Upper lobe of right lung (tissue), 1 donor: ENCODE measurements around the gene DAZAP2. TPM values are rescaled to one million over a fixed set of nuclear protein-coding genes. Genes with fewer than 3 reads are reported as not detected.

Source experiments
- ATAC-seq: fragments of 200-7000 bp; cut with Tn5 transposase; one replicate; pipeline ENCODE4 v1.9.1; 2020; ENCODE audit warnings: mild to moderate bottlenecking, moderate library complexity
- DNase-seq: peaks from one replicate; pipeline ENCODE4 v3.0.0-alpha.2; 2020
- H3K27ac ChIP-seq: fragments of 200-600 bp; one replicate; pipeline ENCODE4 v1.8.0; 2022
- H3K27me3 ChIP-seq: fragments of 200-600 bp; one replicate; pipeline ENCODE4 v1.8.0; 2022; ENCODE audit warnings: mild to moderate bottlenecking
- H3K36me3 ChIP-seq: fragments of 200-600 bp; one replicate; pipeline ENCODE4 v1.8.0; 2022
- H3K4me1 ChIP-seq: fragments of 200-600 bp; one replicate; pipeline ENCODE4 v1.8.0; 2022
- H3K4me3 ChIP-seq: fragments of 200-600 bp; one replicate; pipeline ENCODE4 v1.8.0; 2022; ENCODE audit warnings: mild to moderate bottlenecking
- H3K9me3 ChIP-seq: fragments of 200-600 bp; one replicate; pipeline ENCODE4 v1.8.0; 2022
- intact Hi-C: fragments of 100-400 bp; cut with DNase I; formaldehyde crosslinking; loops from one replicate; pipeline ENCODE4 v1.11.0; 2022
- total RNA-seq: library from RNA; stranded (reverse); fragmentation: NEBNext Ultra II Directional; extraction: Animal tissue kit (Norgen Biotek cat#: 25700); gene quantifications from one replicate; pipeline ENCODE4 v1.2.1, GENCODE V29; 2021
- TF ChIP-seq, protein P1 (sequence below): fragments of 200-600 bp; IDR thresholded peaks from one replicate; pipeline ENCODE4 v1.8.0; 2022; ENCODE audit warnings: antibody characterized with exemption
- donor health status: DM: no; HTN: yes; CAD: no; lungs with severe emphysema.

DAZAP2 gene
- total RNA-seq, 1 donor from 2014 or later, result 244 TPM

DNA sequence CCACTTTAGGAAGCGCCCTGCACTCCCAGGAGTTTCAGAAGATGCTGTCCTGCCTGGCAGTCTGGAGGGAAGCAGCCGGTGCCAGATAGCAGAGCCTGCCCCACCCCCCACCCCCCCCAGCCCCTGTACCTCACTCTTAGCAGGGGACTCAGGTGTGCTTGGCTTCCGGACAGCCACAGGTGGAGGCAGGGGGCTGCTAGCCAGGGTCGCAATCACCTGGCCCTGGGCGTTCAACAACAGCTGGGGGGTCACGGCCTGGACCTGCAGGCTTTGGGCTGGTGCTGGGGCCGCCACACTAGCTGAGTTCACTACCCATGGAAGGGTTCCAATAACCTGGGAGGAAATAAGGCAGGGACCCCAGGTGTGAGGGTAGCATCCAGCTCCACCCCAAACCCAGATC is 42.8 kb upstream of the DAZAP2 start:
- peaks cover 5% of the 10 kb centered on the region for H3K36me3 ChIP-seq
- H3K4me1 ChIP-seq, result no peaks in the 10 kb centered on the region
- intact Hi-C loops, result no loop called here
- no peaks in the 10 kb centered on the region for H3K27me3 ChIP-seq
- TF ChIP-seq, protein P1, sequence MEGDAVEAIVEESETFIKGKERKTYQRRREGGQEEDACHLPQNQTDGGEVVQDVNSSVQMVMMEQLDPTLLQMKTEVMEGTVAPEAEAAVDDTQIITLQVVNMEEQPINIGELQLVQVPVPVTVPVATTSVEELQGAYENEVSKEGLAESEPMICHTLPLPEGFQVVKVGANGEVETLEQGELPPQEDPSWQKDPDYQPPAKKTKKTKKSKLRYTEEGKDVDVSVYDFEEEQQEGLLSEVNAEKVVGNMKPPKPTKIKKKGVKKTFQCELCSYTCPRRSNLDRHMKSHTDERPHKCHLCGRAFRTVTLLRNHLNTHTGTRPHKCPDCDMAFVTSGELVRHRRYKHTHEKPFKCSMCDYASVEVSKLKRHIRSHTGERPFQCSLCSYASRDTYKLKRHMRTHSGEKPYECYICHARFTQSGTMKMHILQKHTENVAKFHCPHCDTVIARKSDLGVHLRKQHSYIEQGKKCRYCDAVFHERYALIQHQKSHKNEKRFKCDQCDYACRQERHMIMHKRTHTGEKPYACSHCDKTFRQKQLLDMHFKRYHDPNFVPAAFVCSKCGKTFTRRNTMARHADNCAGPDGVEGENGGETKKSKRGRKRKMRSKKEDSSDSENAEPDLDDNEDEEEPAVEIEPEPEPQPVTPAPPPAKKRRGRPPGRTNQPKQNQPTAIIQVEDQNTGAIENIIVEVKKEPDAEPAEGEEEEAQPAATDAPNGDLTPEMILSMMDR, result no peak
- H3K9me3 ChIP-seq, result no peaks in the 10 kb centered on the region
- no peak for DNase-seq
- no peak overlapping the region for H3K4me3 ChIP-seq
- no peak overlapping the region for H3K27ac ChIP-seq
- ATAC-seq, result no peak

DNA sequence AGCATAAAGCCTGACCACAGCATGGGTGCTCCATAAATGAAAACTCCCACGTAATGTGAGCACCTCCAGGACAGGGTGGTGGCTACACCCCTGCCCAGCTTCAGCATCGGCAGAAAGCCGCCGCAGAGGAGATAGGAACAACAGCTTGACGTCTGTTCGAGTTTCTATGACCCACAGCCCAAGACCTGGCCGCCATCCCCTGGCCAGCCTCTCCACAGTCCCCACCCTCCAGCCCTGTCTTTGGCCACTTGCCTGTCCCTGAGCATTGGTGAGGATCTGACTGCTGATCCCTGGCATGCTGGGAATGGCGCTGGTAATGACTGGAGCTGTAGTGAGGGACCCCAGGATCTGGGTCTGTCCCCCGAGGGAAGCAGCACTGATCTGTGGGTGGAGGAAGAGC is 42.1 kb upstream of the DAZAP2 start:
- Histone ChIP-seq H3K36me3 (no peaks in the 10 kb centered on the region), H3K27me3 (no peaks in the 10 kb centered on the region), H3K9me3 (no peaks in the 10 kb centered on the region), H3K4me3 (no peak overlapping the region), H3K4me1 (no peaks in the 10 kb centered on the region), H3K27ac (no peak overlapping the region)
- ATAC-seq (no peak), DNase-seq (no peak)
- intact Hi-C loops, result no loop called here
- TF ChIP-seq, protein P1, result no peak

DNA sequence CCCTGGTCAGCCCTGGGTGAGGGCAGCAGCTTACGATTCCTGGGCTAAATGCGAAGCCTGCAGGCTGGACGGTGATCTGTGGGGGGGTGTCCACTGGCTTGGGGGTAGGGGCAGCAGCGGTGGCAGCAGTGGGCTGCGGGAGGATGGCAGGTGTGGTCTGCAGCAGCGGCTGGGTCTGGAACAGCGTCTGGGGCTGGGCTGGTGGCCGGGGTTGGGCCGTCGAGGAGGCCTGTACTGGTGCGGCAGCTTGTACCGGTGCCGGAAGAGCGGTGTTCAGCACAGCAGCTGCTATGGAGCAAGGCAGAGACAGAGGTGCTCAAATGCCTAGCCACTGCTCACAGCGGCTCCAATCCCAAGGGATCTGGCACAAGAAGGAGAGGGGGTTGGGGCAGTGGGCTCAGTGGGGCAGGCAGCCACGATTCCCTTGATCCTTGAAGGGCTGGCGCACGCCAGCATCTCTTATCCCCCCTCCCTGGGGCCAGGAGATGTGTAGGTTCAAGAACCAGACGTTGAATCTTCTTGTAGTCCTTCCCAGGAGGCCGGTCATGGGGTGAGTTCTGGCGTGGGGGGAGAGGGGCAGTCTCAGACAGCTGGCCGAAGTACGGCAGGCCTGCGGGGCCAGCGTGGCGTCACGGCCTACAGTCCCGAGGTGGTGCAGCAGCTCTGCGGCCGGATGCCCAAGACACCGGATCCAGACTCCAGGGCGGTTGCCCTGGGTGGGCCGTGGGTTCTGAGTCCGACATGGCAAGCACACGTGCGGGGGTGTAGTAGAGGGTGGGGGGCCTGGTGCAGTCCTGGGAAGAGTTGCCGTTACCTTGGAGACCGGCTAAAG is 40.7 kb upstream of the DAZAP2 start:
- Histone ChIP-seq H3K4me1 (no peaks in the 10 kb centered on the region), H3K27ac (no peak overlapping the region), H3K27me3 (no peaks in the 10 kb centered on the region), H3K9me3 (no peaks in the 10 kb centered on the region), H3K4me3 (no peak overlapping the region), H3K36me3 (no peaks in the 10 kb centered on the region)
- intact Hi-C loops, result no loop called here
- TF ChIP-seq, protein P1, result no peak
- DNase-seq (no peak), ATAC-seq (no peak)

DNA sequence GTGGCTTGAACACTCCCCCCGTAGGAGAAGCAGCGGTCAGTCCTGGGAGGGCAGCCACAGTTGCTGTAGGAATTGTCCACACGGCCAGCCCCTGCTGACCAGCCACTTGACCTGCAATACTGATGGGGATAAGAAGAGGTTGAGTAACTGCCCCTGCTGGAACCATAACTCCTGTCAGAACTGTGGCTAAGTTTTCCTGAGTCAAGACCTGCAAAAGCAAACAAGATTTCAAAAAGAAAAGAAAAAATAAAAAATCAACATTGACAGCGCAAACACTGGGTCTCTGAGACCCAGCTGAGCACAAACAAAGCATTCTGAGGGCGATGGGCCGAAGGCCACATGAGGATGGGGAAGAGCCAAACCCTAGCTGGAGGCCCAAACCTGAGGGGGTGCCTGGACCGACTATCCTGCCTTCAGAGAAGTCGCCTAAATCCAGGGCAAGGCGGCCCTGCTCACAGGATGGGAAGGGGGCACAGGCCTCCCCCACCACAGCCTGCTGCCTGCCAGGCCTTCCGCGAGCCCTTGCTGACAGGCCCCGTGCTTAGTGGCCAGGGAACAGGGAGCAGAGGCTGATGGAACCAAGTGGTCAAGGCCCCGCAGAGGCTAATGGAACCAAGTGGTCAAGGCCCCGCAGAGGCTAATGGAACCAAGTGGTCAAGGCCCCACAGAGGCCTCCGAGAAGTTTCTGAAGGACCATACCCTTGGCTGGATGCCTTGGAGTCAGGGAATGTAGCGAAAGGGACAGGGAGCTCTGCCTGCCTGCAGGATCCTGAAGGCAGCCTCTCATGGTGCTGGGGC is 39.9 kb upstream of the DAZAP2 start:
- H3K27me3 ChIP-seq, result no peaks in the 10 kb centered on the region
- intact Hi-C loops, result no loop called here
- DNase-seq (no peak), ATAC-seq (peak; percentile 7)
- H3K9me3 ChIP-seq, result no peaks in the 10 kb centered on the region
- no peak overlapping the region for H3K27ac ChIP-seq
- TF ChIP-seq, protein P1, result no peak
- no peak overlapping the region for H3K4me3 ChIP-seq
- H3K4me1 ChIP-seq, result no peaks in the 10 kb centered on the region
- no peaks in the 10 kb centered on the region for H3K36me3 ChIP-seq

DNA sequence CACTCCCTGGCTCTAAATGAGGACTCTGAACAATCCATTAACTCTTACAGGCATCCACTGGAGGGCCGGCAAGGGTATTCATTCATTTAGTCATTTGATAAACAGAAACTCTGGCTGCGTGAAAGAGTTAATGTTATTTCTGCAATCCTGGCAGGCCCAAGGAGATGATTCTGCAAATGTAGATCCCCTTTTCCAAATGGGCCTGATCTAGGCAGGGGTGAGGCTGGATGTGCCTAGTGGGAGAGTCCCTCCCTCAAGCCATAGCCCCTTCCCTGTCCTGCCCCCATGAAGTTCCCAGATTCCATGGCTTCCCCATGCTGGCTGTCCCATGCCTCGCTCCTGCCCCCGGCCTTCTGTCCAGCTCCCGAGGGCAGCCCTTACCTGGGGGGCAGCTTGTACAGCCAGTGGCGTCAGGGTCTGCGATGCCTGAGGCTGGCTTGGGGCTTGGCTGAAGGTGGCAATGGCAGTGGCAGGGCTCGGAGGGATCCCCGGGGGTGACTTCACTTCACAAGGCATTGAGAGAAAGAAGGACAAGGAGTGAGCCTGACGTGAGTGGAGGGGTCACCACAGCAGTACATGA is 39.2 kb upstream of the DAZAP2 start:
- no peaks in the 10 kb centered on the region for H3K9me3 ChIP-seq
- no peak for DNase-seq

More for the DNA sequence above, 39.2 kb upstream of the DAZAP2 start:
- H3K4me3 ChIP-seq, result no peak overlapping the region
- H3K36me3 ChIP-seq, result no peaks in the 10 kb centered on the region
- no peak for ATAC-seq
- H3K27ac ChIP-seq, result no peak overlapping the region
- no peaks in the 10 kb centered on the region for H3K27me3 ChIP-seq
- TF ChIP-seq, protein P1, result no peak
- H3K4me1 ChIP-seq, result no peaks in the 10 kb centered on the region
- intact Hi-C loops, result no loop called here
